Omental fat pad (tissue), 4 donors: ENCODE data around the gene SYTL4. TPM values are rescaled to one million over a fixed set of nuclear protein-coding genes. Genes with fewer than 3 reads are reported as not detected.
"Not testable (repeated sequence)": the region's sequence is repeated elsewhere in the genome, so short reads cannot be mapped to it uniquely, and the experiment has no call there.

Experiments
- ATAC-seq: fragments of 150-250 bp; one replicate; pipeline ENCODE4 v1.9.1; 2016; ENCODE audit warnings: mild to moderate bottlenecking, moderate library complexity; ENCODE audit not compliant: low FRiP score
- DNase-seq: peaks from one replicate; pipeline ENCODE4 v3.0.0-alpha.2; 2019; ENCODE audit warnings: low spot score
- CTCF ChIP-seq, 3 donors: fragments of 450-650 bp; IDR thresholded peaks; one replicate each; pipeline ENCODE4 v1.5.1; 2016 to 2017; ENCODE audit warnings: antibody characterized with exemption in 3 of 3, mild to moderate bottlenecking in 3 of 3, moderate library complexity in 2 of 3
- total RNA-seq, 4 donors: library from RNA; depleted of rRNA; stranded (reverse); fragments of >200 nt; gene quantifications; one replicate each; pipeline ENCODE4 v1.1.0, GENCODE V29; 2016

SYTL4 gene
- total RNA-seq, 4 donors from 2014 or later, result 10.2 to 37.2 (median 14.8) TPM

- TF ChIP-seq CTCF (IDR thresholded peaks at IDR 0.05), result no peak
- ATAC-seq (peak; percentile 41), DNase-seq (no peak)
These were observed 14.1 kb upstream of the SYTL4 start for GRCh38 chrX:100745806-100746537.

- no peak for TF ChIP-seq CTCF (IDR thresholded peaks at IDR 0.05)
- no peak for ATAC-seq
- DNase-seq, result no peak
These were observed 13.3 kb upstream of the SYTL4 start for GRCh38 chrX:100745205-100745604.

- no peak for ATAC-seq
- no peak for DNase-seq
- TF ChIP-seq CTCF (IDR thresholded peaks at IDR 0.05), result no peak
These were observed 11.2 kb upstream of the SYTL4 start for GRCh38 chrX:100743009-100743607.

DNA sequence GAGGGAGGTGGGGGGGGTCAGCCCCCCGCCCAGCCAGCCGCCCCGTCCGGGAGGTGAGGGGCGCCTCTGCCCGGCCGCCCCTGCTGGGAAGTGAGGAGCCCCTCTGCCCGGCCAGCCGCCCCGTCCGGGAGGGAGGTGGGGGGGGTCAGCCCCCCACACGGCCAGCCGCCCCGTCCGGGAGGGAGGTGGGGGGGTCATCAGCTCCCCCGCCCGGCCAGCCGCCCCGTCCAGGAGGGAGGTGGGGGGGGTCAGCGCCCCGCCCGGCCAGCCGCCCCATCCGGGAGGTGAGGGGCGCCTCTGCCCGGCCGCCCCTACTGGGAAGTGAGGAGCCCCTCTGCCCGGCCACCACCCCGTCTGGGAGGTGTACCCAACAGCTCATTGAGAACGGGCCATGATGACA is 7.9 kb downstream of the SYTL4 start:
- not testable (repeated sequence) for DNase-seq, ATAC-seq

DNA sequence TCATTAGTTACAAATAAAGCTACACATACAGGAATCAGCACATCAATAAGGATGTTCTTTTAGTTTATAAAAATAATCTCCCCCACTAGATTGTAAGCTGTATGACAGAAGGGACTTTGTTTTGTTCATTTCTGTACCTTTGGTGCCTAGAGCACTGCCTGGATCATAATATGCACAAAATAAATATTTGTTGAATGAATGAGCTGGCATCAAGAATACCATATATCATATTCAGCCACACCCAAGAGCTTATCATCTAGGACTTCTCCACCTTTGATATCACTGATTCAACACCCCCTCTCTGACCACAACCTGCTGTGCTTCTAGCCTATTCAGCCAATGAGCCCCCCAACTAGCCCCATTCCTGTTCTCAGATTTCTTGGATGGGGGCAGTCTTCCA is 10.6 kb downstream of the SYTL4 start:
- no peak for TF ChIP-seq CTCF (IDR thresholded peaks at IDR 0.05)
- no peak for DNase-seq
- no peak for ATAC-seq

DNA sequence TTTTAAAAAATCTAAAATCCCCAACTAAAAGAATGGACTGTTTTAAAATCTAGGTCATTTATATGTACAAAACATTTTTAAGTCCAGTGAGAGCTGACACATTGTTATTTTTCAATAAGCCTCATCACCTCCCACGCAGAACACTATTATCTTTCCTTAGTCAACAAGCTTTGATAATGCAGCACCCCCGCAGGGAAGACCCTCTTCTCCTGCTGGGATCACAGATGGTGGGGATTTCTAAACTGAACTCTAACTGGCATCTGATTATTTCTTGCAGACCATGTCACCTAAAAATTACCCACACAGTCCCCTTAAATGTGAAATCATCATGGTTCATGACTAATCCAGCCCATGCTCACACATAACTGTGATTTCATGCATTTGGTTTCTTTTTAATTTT is 11.6 kb downstream of the SYTL4 start:
- DNase-seq, result no peak
- no peak for TF ChIP-seq CTCF (IDR thresholded peaks at IDR 0.05)
- ATAC-seq, result no peak

- TF ChIP-seq CTCF (IDR thresholded peaks at IDR 0.05), result no peak
- DNase-seq (no peak), ATAC-seq (no peak)
These were observed 12.8 kb downstream of the SYTL4 start for GRCh38 chrX:100719139-100719538.
